RWPE2 (cell line): Measurements from ENCODE around the gene SUPT3H.

Experiments used
- ATAC-seq: fragments of 200-7000 bp; cut with Tn5 transposase; 3 replicates; pipeline ENCODE4 v1.9.1; 2021; ENCODE audit warnings: low read depth
- DNase-seq: peaks from one replicate; pipeline ENCODE4 v3.0.0-alpha.2; 2020; ENCODE audit warnings: low spot score
- H3K27ac ChIP-seq: fragments of 450-650 bp; 2 replicates; pipeline ENCODE4 v1.5.1; 2017; ENCODE audit warnings: mild to moderate bottlenecking; ENCODE audit not compliant: poor library complexity, severe bottlenecking
- H3K27me3 ChIP-seq: fragments of 250-450 bp; sonication (Bioruptor Pico); 2 replicates; pipeline ENCODE4 v1.5.1; 2021; ENCODE audit warnings: mild to moderate bottlenecking, moderate library complexity; ENCODE audit not compliant: insufficient read depth, poor library complexity, severe bottlenecking
- H3K36me3 ChIP-seq: fragments of 250-450 bp; sonication (Bioruptor Pico); 2 replicates; pipeline ENCODE4 v1.5.1; 2020; ENCODE audit warnings: low read depth, mild to moderate bottlenecking, moderate library complexity
- H3K4me1 ChIP-seq: fragments of 250-450 bp; sonication (Bioruptor Pico); 2 replicates; pipeline ENCODE4 v1.5.1; 2021; ENCODE audit warnings: mild to moderate bottlenecking, moderate library complexity; ENCODE audit not compliant: insufficient read depth, poor library complexity, severe bottlenecking
- H3K4me3 ChIP-seq: fragments of 250-450 bp; sonication (Bioruptor Pico); 2 replicates; pipeline ENCODE4 v1.5.1; 2021; ENCODE audit warnings: mild to moderate bottlenecking, moderate library complexity; ENCODE audit not compliant: severe bottlenecking
- H3K9me3 ChIP-seq: fragments of 250-450 bp; sonication (Bioruptor Pico); 2 replicates; pipeline ENCODE4 v1.5.1; 2021; ENCODE audit warnings: mild to moderate bottlenecking, moderate library complexity; ENCODE audit not compliant: severe bottlenecking
- CTCF ChIP-seq: fragments of 450-650 bp; IDR thresholded peaks from one replicate; pipeline ENCODE4 v1.5.1; 2017; ENCODE audit warnings: mild to moderate bottlenecking, moderate library complexity; ENCODE audit not compliant: poor library complexity, severe bottlenecking

The SUPT3H gene

GRCh38 chr6:44942201-44942600, 435.5 kb downstream of the SUPT3H start:
- ATAC-seq (peak; percentile 44; the same call in 1 of the 3 replicates), DNase-seq (no peak)
- Histone ChIP-seq H3K36me3 (0 out of 2 replicates have a peak, but pooled peaks cover 3% of the 10 kb centered on the region), H3K9me3 (peaks cover 2% of the 10 kb centered on the region), H3K27ac (no peak overlapping the region), H3K27me3 (no peaks in the 10 kb centered on the region), H3K4me3 (no peak overlapping the region), H3K4me1 (peaks cover 6% of the 10 kb centered on the region)
- TF ChIP-seq CTCF: no peak

- no peak for ATAC-seq
- no peak for DNase-seq
- TF ChIP-seq CTCF: no peak
- H3K27me3 ChIP-seq: no peaks in the 10 kb centered on the region
- H3K4me1 ChIP-seq: peaks cover 6% of the 10 kb centered on the region
- no peak overlapping the region for H3K27ac ChIP-seq
- no peaks in the 10 kb centered on the region for H3K36me3 ChIP-seq
- no peaks in the 10 kb centered on the region for H3K9me3 ChIP-seq
- no peak overlapping the region for H3K4me3 ChIP-seq
Measured at GRCh38 chr6:44940367-44940766, 437.4 kb downstream of the SUPT3H start.

GRCh38 chr6:44935693-44936300, 441.9 kb downstream of the SUPT3H start:
- H3K36me3 ChIP-seq: no peaks in the 10 kb centered on the region
- no peaks in the 10 kb centered on the region for H3K27me3 ChIP-seq
- no peaks in the 10 kb centered on the region for H3K9me3 ChIP-seq
- no peaks in the 10 kb centered on the region for H3K4me1 ChIP-seq
- DNase-seq: no peak
- no peak overlapping the region for H3K4me3 ChIP-seq
- no peak for ATAC-seq
- H3K27ac ChIP-seq: no peak overlapping the region
- TF ChIP-seq CTCF: no peak

GRCh38 chr6:44933108-44933507, 444.6 kb downstream of the SUPT3H start:
- no peak for DNase-seq
- Histone ChIP-seq H3K4me1 (no peaks in the 10 kb centered on the region), H3K9me3 (no peaks in the 10 kb centered on the region), H3K27me3 (no peaks in the 10 kb centered on the region), H3K27ac (no peak overlapping the region), H3K36me3 (no peaks in the 10 kb centered on the region), H3K4me3 (no peak overlapping the region)
- no peak for TF ChIP-seq CTCF
- no peak for ATAC-seq

GRCh38 chr6:44932651-44933091, 445.1 kb downstream of the SUPT3H start:
- DNase-seq (no peak), ATAC-seq (no peak)
- Histone ChIP-seq H3K4me3 (no peak overlapping the region), H3K27me3 (no peaks in the 10 kb centered on the region), H3K27ac (no peak overlapping the region), H3K4me1 (no peaks in the 10 kb centered on the region), H3K36me3 (no peaks in the 10 kb centered on the region), H3K9me3 (no peaks in the 10 kb centered on the region)
- TF ChIP-seq CTCF: no peak
